GM19023 (cell line): ENCODE results near the gene ZFYVE28.
"Not testable (repeated sequence)": the region's sequence is repeated elsewhere in the genome, so short reads cannot be mapped to it uniquely, and the experiment has no call there.

Source experiments
- ATAC-seq: cut with Tn5 transposase; IDR thresholded peaks from one replicate; pipeline ENCODE4 v1.9.1; 2021; ENCODE audit warnings: mild to moderate bottlenecking, moderate library complexity; ENCODE audit not compliant: unreplicated experiment

Gene ZFYVE28

GRCh38 chr4:2417765-2418649, at the start of gene ZFYVE28:
Gene ZFYVE28 (minus strand): TSS chr4:2418645. CDS start chr4:2418323, 322 bp downstream.
- ATAC-seq = peak; percentile 13

GRCh38 chr4:2465544-2465943, 47.1 kb upstream of the ZFYVE28 start:
- ATAC-seq = not testable (repeated sequence)

- ATAC-seq = no peak
Observed at GRCh38 chr4:2465032-2465431, 46.6 kb upstream of the ZFYVE28 start.

- no peak for ATAC-seq
Observed at GRCh38 chr4:2462992-2463762, 44.7 kb upstream of the ZFYVE28 start.

GRCh38 chr4:2462218-2462991, 44.0 kb upstream of the ZFYVE28 start:
- ATAC-seq = peak; percentile 77

- ATAC-seq = no peak
Observed at GRCh38 chr4:2461246-2461960, 43.0 kb upstream of the ZFYVE28 start.

- ATAC-seq = no peak
Observed at GRCh38 chr4:2459589-2460349, 41.3 kb upstream of the ZFYVE28 start.

- ATAC-seq = no peak
Observed at GRCh38 chr4:2458546-2459491, 40.4 kb upstream of the ZFYVE28 start.

- ATAC-seq = no peak
Observed at GRCh38 chr4:2457481-2458295, 39.2 kb upstream of the ZFYVE28 start.

- ATAC-seq = no peak
Observed at GRCh38 chr4:2451821-2452785, 33.7 kb upstream of the ZFYVE28 start.

- no peak for ATAC-seq
Observed at GRCh38 chr4:2451036-2451520, 32.6 kb upstream of the ZFYVE28 start.

GRCh38 chr4:2450394-2451035, 32.1 kb upstream of the ZFYVE28 start:
- no peak for ATAC-seq

- ATAC-seq = no peak
Observed at GRCh38 chr4:2449511-2450392, 31.3 kb upstream of the ZFYVE28 start.

GRCh38 chr4:2449051-2449450, 30.6 kb upstream of the ZFYVE28 start:
- ATAC-seq = no peak

- ATAC-seq = no peak
Observed at GRCh38 chr4:2448589-2448988, 30.1 kb upstream of the ZFYVE28 start.
